GM19452 (cell line): ENCODE measurements around the gene MT1G.
"Not testable (repeated sequence)": the region's sequence is repeated elsewhere in the genome, so short reads cannot be mapped to it uniquely, and the experiment has no call there.

Experiments used
- ATAC-seq: cut with Tn5 transposase; IDR thresholded peaks from one replicate; pipeline ENCODE4 v1.9.1; 2021; ENCODE audit not compliant: unreplicated experiment

MT1G gene

DNA sequence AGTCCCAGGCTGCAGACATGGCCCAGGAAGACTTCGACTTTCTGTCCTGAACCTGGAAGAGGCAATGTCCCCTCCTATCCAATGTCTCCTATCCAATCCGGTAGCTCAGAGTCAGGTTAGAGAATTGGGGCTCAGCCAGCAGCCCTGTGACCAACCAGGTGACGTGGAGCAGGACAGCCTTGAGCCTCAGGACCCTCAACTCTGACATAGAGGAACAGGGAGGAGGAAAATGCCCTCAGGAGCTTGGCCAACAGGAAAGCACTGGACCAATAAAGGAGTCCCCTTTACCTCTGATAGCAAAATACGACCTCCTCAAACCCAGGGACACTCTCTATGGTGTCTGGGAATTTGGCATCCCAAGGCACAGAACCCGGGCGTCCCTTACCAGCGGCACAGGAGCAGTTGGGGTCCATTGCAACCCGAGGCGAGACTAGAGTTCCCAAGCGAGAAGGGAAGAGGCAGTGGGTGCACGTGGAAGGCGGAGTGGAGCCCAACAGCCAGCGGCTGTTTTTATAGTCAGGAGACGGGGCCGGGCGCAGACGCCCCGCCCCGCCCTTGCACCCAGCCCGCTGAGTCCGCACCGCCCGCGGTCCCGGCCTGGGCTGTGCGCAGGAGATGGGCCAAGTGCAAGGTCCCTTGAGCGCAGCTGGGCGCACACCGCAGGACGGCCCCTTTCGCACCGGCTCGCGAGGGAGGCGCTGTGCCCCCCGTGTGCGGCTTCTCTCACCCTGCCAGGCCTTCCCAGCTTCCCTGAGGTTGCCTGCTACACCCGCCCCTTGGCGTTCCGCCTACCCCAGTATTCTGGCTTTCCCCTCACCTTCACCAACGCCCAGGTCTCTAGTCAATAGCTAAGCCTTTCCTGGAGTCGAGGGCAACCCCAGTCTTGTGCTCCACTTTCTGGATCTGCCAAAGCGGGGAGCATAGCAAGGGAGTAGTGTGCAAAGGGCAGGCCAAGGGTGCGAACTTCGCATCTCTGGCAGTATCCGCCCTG is at the start of gene MT1G:
TSS of gene MT1G (minus strand) at position 485 of the 991 bp plus-strand sequence. CDS start at position 413, 72 bp downstream.
- no peak for ATAC-seq

DNA sequence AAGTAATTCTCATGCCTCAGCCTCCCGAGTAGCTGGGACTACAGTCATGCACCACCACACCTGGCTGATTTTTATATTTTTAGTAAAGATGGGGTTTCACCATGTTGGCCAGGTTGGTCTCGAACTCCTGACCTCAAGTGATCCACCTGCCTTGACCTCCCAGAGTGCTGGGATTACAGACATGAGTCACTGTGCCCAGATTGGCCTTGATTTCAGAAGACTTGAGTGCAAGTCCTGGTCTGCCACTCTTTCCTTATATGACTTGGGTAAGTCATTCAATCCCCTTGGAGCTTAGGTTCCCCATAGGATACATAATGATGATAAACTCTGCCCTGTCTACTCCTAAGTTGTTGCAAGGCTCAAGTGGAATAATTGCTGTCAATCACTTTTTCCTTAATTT is 49.7 kb upstream of the MT1G start:
- not testable (repeated sequence) for ATAC-seq

DNA sequence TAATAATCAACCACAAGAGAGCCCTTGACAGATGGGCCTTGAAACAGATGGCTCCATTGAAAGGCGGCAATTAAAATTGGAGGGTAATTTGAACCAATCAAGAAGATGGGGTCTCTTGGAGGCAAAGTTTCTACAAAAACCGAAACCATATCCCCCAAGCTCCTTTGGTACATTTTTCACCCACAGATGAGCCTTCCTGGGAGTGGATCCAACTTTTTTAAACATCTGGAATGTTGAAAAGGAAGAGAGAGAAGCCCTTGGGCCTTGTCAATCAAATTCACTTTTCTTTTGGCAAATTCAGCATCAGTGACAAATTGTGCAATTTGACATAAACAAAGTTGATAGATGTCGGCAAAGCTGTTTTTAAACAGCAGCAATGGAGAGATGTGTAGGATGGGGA is 48.9 kb upstream of the MT1G start:
- no peak for ATAC-seq

DNA sequence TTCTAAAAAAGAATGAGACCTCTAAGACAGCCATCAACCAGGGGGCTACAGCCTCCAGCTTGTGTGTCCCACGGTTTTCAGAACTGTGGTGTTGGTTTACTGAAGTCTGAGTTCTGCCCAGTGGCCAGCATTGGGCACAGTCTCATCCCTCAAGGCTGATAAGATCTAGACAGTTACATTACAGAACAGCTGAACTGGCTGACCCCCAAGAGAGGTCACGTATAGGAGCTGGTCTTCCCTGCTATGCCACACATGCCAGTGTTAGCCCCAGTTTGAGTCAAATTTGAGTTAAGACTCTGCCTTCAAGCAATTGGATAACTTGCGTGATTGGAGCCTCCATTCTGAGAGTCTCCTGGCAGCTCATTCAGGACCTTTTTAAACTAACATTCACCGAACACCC is 47.3 kb upstream of the MT1G start:
- ATAC-seq, result no peak

DNA sequence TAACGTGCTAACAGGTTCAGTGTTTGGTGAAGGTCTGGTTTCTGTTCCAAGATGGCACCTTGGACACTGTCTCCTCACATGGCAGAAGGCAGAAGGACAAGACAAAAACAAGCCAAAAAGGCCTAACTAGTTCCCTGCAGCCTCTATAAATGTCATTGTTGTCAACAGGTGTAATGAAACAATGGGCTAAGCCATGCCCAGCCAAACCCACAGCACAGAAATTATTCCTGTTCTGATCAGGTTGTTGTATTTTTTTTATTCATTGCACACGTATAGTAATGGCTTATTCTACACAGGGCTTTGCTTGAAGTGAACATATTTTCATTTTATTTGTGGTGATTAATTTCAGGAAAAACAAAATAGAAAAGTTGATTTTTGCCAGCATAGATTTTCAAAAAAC is 45.9 kb upstream of the MT1G start:
- ATAC-seq, result no peak

DNA sequence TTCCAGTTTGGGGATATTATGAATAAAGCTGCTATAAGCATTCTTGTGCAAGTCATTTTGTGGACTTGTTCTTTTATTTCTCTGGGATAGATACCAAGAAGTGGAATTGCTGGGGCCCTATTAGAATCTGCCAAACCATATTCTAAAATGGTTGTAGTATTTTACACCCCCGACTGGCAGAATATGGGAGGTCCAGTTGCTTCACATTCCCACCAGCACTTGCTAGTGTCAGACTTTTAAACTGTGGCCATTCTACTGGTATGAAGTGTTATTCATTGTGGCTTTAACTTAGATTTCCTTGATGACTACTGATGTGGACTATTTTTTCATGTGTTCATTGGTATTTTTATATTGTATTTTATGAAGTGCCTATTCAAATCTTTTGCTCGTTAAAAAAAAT is 44.0 kb upstream of the MT1G start:
- ATAC-seq, result no peak

DNA sequence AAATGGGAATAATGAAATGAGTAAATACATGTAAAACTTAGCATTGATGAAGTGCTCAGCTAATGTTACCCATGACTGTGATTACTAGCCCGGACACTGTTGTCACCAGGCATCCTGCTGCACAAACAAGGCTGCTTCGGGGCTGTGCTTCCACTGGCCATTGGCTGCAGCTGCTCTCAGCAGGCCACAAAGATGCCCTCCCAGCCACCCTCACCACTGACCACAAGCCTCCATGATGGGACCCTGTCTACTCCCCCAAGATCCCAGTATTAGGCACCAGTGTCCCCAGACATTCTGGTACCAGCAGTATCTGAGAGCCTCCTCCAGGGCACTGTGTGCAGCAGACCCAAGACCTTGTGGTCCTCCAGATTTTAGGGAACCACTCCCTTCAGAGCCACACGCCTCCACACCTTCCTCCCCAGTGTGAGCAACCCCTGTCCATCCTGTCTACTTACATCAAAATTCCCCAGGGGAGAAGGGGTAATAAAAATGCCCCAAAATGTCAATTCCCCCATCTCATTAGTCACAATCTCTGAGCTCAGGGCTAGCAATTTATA is 42.4 kb upstream of the MT1G start:
- no peak for ATAC-seq

DNA sequence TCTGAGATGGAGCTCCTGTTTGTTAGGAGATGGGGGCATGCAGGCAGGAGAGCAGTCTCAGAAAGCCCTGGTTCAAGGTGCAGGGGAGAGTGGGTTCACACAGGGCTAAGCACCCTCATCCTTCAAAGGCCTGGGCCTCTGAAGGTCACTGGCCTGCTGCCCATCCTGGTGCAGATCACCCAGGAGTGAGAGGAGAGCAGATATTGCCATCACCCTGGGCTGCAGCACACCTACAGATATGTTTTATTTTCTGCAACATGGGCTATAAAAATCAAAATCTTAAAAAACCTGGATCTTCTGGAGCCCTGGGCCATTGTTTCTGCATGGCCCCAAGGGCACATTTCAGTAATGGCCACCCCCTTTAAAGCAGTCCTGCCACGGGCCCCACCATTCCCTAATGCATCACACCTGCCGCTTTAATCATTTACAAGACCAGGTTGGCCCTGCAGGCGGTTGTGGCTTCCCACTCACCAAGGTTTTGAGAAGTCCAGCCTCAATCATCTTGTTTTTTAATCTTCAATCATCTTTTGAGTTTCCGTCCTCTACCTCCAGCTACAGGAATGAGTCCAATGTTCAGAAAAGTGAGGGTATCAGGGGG is 41.7 kb upstream of the MT1G start:
- no peak for ATAC-seq

DNA sequence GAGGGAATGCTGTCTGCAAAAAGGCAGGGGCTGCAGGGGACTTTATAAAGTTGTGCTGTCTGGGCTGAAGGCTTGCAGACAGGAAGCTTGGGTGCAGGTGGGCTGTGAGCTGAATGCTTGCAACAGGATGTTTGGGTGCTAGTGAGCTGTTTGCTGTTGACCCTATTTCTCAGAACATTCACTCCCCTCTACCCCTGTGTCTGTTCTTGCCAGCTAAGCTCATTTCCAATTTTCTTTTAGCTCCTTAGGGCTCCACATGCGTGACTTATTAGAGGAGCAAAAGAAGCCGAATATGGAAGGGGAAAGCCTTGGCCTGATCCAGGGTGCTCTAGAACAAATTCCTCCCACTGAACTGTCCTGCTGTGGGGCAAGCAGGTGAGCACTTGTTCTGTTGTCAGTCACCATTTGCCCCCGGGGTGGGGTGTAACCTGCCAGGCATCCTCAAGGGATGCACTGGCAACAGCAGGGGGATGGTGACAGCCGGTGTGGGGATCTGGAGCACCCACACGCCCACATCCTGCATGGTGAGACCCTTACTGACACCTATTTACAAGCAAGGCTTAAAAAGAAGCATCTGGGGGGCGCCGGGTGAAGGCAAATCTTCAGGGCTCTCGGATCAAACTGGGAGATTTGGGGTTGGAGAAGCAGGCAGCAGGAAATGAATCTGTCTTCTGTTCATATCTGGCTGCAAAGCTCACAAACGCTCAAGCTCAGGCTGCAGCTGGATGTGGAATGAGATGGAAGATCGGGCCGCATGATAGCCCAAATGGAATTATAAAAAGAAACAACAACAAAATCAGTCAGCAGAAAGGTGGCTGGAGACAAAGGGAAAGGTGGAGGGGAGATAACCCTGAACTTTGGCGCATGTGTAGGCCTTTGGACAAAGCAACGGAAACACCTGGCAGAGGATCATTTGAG is 40.9 kb upstream of the MT1G start:
- ATAC-seq, result no peak

DNA sequence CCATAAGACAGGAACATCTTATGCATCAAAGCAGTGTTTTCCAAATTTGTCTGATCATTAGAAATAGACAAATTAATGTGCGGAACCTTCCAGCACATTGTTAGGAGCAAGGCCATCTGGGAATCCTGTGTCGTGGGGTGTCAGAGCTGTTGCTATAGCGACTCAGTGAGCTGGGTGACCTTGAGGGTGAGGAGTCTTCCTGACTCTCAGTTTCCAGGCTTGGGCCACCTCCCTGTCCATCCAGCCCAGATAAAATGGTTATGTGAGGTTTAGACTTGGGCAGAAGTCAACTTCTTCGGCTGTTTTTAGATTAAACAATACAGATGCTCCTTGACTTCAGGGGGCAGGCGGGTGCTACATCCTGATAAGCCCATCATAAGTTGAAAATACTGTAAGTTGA is 35.0 kb upstream of the MT1G start:
- ATAC-seq, result no peak

DNA sequence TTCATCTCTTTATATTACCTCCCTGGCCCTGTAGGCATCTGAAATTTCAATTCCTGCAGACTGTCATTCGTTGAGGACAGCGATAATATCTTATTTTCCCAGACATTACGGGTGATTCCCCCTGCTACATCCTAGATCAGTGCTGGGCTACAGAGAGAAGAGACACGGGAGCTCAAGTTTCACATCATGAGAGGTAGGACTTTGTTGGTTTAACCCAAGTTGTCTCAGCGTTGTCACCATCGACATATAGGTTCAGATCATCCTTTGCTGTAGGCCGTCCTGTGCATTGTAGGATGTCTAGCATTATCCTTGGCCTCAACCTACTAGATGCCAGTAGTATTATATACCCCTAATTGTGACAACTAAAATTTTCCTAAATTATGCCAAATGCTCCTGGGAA is 33.7 kb upstream of the MT1G start:
- no peak for ATAC-seq

DNA sequence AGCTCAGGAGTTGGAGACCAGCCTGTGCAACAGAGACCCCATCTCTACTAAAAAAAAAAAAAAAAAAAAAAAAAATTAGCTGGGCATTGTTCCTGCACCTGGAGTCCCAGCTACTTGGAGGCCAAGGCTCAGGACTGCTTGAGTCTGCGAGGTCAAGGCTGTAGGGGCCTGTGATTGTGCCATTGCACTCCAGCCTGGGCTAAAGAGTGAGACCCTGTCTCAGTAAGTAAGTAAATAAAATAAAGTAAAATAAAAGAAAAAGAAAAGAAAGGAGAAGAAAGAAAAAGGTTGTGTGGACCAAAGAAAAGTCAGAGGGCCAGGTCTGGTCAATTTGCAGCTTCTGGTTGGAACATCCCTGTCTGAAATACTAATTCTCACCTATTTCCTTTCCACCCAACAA is 32.8 kb upstream of the MT1G start:
- no peak for ATAC-seq

DNA sequence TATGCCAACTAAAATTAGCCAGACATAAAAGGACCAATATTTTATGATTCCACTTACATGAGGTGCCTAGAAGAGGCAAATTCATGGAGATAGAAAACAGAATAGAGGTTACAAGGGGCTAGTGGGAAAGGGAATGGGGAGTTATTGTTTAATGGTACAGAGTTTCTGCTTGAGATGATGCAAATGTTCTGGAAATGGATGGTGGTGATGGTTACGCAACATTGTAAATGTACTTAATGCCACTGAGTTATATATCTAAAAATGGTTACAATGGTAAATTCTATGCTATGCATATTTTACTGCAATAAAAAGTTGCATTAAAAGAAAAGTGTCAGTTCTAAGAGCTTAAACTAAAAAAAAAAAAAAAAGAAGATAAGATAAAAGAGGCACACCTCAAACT is 32.3 kb upstream of the MT1G start:
- no peak for ATAC-seq

DNA sequence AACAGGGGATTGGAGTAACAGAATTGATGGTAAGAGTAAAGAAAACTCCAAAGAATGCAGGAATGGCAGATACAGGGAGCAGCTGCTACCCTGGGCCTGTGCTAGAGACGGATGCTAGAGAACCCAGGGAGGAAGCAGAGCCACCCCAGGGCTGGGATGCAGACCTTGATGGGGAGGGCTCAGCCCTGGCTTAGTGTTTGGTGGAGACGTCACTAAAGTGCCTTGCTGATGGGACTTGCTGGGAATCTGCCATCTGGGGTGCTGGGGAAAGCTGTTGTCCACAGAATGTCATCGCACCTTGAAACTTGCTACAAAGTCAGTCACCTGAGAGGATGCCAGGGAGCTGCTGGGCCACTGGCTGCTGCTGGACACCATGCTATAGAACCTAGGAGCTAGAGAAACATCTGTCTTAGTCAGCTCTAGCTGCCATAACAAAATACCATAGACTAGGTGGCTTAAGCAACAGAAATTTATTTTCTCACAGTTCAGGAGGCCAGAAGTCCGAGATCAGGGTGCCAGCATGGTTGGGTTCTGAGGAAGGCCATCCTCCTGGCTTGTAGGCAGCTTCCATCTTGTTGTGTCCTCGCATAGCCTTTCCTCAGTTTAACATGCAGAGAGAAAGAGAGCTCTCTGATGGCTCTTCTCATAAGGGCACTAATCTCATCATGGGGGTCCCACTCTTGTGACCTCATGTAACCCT is 29.7 kb upstream of the MT1G start:
- ATAC-seq, result no peak

DNA sequence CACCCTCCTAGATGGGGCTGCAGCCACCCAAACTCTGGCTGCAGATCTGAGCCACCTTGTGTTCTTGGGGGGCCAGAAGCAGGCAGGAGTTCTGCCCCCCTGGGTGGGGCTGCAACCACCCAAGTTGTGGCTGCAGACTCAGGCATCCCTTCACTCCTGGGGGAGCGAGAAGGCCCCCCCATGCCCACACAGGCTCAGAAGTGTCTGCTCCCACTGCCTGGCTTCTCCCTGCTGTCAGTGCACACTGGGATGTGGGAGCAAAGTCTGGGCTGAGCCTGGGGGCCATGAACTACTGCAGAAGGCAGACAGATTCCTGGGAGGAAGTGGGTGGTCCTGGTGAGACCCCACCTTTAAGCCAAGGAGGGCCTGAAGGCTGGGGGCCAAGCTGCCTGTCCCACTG is 27.4 kb upstream of the MT1G start:
- ATAC-seq, result no peak

DNA sequence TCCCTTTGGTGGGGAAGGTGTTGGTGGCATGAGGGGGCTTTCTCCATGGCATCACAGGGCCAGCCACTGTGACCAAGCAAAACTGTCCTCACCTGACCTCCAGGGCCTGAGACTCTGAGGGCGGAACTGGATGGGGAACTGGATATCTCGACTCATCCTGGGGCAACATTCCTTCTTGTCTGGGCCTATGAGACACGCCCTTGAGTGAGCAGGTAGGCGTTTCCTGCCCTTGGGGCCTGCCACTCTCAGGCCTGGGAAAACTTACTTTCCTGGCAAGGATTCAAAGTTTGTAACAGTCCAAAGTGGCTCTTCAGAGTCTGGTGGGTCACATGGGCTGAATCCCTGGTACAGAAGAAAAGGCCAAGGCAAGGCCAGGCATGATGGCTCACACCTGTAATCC is 24.0 kb upstream of the MT1G start:
- no peak for ATAC-seq

DNA sequence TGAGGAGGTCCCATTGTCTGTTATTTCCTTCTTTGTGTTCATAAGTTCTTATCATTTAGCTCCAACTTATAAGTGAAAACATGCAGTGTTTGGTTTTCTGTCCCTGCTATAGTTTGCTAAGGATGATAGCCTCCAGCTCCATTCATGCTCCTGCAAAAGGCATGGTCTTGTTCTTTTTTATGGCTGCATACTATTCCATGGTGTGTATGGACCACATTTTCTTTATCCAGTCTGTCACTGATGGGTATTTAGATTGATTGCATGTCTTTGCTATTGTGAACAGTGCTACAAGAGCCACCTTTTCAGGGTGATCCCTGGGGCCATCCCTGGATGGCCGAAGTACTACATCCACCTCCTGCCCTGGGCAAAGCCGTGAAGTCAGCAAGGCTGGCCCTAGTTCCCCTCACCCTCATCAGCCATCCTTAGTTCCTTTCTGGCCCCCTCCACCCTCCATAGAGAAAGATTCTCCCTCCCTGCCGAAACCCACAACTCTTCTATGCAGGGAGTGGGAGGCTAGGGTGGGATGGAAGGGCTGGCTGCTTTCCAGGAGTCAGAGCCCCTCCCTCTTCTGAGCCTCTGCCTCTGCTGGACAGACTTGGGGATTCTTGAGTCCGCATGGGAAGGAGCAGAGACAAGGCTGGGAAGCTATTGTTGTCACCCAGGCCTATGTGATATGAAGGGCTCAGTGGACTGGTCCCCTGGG is 22.7 kb upstream of the MT1G start:
- no peak for ATAC-seq

DNA sequence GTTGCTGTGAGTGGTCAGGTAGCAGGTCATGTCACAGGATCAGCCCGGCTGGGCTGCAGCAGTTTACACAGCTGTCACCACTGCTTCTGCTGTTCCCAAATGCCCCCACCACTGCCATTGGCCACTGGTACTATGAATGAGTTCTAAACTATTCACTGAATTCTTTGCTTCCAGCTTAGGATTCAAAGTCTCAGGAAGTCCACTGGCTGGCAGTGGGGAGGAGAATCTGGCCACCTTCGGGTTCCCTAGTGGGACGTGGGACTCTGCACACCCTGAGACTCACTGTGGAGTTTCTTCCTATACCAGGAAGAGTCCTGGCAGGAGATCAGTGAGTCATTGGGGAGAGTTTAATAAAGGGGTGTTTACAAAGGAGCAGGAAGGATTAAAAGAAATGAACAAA is 21.3 kb upstream of the MT1G start:
- ATAC-seq, result no peak

DNA sequence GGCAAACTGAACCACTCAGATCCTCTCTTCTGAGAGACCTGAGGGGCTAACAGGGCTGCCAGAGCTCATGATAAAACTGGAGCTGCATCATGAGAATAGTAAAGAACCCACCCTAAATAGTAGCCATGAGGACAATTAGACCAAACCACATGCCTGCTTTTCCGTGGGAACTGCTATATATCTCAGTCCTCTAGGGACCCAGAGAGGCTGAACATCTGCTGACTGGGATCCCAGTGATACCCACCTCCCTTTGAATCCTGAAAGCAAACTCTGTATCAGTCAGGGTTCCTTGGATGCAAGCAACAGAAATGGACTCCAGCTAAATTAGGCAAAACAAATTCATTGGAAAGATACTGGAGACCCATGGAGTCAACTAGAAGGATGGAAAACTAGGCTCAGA is 20.9 kb upstream of the MT1G start:
- no peak for ATAC-seq

DNA sequence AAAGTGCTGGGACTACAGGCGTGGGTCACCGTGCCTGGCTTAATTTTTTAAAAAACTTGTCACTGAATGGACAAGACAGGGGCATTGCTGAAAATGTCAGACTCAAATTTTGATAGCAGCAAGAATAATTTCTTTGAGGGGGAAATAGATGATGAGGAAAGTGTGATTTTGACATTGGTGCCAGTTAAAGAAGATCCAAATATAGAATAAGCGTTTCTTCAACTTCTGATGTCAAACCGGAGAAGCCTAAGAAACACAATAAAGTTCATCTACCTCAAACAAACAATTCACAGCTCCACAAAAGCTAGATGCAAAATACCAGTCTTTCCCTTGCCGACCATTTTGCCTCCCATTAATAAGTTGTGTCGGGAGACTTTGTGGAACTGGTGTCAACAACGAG is 18.9 kb upstream of the MT1G start:
- ATAC-seq, result no peak
